ENCODE measurements around the gene GPX4. TPM values are rescaled to one million over a fixed set of nuclear protein-coding genes. Genes with fewer than 3 reads are reported as not detected.
A peak's percentile ranks its signal among the peaks of the same experiment; 100 is the strongest.

Gene GPX4
- total and polyA plus RNA-seq, 9 of the 15 experiments (the other 6 are each of a cell fraction or from before 2014, with no cell fraction given) = 61.4 to 661 (median 349) TPM

DNA sequence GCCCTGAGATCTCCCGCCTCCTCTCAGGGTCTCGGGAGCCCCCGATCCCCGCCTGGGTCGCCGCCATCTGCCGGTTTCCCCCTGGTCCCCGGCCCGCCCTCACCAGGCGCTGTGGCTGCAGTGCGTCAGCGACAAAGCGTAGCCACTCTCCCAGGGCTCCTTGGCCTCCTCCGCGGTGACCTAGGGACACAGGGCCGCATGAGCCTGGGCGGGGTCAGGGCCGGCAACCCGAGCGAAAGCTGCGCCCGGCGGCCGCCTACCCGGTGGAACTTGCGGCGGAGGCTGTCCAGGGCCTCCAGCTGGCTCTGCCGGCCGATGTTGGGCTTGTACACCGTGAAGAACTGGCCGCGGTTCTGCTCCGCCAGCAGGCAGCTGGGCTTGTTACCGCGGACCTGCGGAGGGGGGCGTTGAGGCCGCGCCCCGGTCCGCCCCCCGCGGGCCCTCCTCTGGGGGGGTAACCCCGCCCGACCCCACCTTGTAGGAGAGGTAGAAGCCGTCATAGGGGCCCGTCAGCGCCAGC, 5.3 kb downstream of the GPX4 start (continued):
- TF ChIP-seq, protein P1, sequence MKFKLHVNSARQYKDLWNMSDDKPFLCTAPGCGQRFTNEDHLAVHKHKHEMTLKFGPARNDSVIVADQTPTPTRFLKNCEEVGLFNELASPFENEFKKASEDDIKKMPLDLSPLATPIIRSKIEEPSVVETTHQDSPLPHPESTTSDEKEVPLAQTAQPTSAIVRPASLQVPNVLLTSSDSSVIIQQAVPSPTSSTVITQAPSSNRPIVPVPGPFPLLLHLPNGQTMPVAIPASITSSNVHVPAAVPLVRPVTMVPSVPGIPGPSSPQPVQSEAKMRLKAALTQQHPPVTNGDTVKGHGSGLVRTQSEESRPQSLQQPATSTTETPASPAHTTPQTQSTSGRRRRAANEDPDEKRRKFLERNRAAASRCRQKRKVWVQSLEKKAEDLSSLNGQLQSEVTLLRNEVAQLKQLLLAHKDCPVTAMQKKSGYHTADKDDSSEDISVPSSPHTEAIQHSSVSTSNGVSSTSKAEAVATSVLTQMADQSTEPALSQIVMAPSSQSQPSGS (CRISPR knock-in tag; IDR thresholded peaks at IDR 0.05) = no peak
- TF ChIP-seq TSC22D4 (tag; IDR thresholded peaks at IDR 0.05) (no peak), FIP1L1 (IDR thresholded peaks at IDR 0.05; ENCODE audit: low read depth, low read length, poor library complexity, severe bottlenecking) (peak; percentile 44), IRF2 (CRISPR knock-in tag; IDR thresholded peaks at IDR 0.05) (no peak), ZC3H4 (CRISPR knock-in tag; IDR thresholded peaks at IDR 0.05; ENCODE audit: borderline replicate concordance) (no peak), SOX6 (IDR thresholded peaks at IDR 0.05) (no peak), EP400 (IDR thresholded peaks at IDR 0.05) (no peak), FUS (optimal IDR thresholded peaks at IDR 0.05; ENCODE audit: low read depth, low read length) (no peak)
- TF ChIP-seq, protein P2, sequence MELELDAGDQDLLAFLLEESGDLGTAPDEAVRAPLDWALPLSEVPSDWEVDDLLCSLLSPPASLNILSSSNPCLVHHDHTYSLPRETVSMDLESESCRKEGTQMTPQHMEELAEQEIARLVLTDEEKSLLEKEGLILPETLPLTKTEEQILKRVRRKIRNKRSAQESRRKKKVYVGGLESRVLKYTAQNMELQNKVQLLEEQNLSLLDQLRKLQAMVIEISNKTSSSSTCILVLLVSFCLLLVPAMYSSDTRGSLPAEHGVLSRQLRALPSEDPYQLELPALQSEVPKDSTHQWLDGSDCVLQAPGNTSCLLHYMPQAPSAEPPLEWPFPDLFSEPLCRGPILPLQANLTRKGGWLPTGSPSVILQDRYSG (tag; conservative IDR thresholded peaks at IDR 0.05; ENCODE audit: low read depth) = no peak
